Hepatocyte (in vitro differentiated cells): ENCODE data around the gene RBM4. TPM values are rescaled to one million over a fixed set of nuclear protein-coding genes. Genes with fewer than 3 reads are reported as not detected.

Source experiments
- DNase-seq: peaks from one replicate; pipeline ENCODE4 v3.0.0-alpha.2; 2016; ENCODE audit warnings: low spot score
- H2AFZ ChIP-seq: fragments of 200-600 bp; sonication (generic); 2 replicates; pipeline ENCODE4 v1.6.0; 2016; ENCODE audit warnings: antibody characterized with exemption, mild to moderate bottlenecking
- H3K27ac ChIP-seq: fragments of 200-600 bp; sonication (generic); 2 replicates; pipeline ENCODE4 v1.5.1; 2016; ENCODE audit warnings: mild to moderate bottlenecking
- H3K27me3 ChIP-seq: fragments of 200-600 bp; sonication (generic); 2 replicates; pipeline ENCODE4 v1.6.1; 2016
- H3K36me3 ChIP-seq: fragments of 200-600 bp; sonication (generic); replicated peaks from 2 replicates; pipeline ENCODE4 v1.5.1; 2016; ENCODE audit warnings: low read depth; ENCODE audit not compliant: insufficient read depth
- H3K4me1 ChIP-seq: fragments of 200-600 bp; sonication (generic); 2 replicates; pipeline ENCODE4 v1.5.1; 2016; ENCODE audit warnings: mild to moderate bottlenecking, moderate library complexity; ENCODE audit not compliant: insufficient read depth
- H3K4me2 ChIP-seq: fragments of 200-600 bp; sonication (generic); 2 replicates; pipeline ENCODE4 v1.6.0; 2016
- H3K4me3 ChIP-seq: fragments of 200-600 bp; sonication (generic); 2 replicates; pipeline ENCODE4 v1.5.1; 2016; ENCODE audit warnings: mild to moderate bottlenecking
- H3K79me2 ChIP-seq: fragments of 200-600 bp; sonication (generic); 2 replicates; pipeline ENCODE4 v1.6.0; 2017; ENCODE audit warnings: mild to moderate bottlenecking
- H3K9me2 ChIP-seq: fragments of 200-600 bp; sonication (generic); replicated peaks from 2 replicates; pipeline ENCODE4 v1.6.0; 2017; ENCODE audit warnings: mild to moderate bottlenecking; ENCODE audit not compliant: insufficient read depth
- H3K9me3 ChIP-seq: fragments of 200-600 bp; sonication (generic); 2 replicates; pipeline ENCODE4 v1.5.1; 2016; ENCODE audit warnings: low read depth, mild to moderate bottlenecking
- H4K20me1 ChIP-seq: fragments of 200-600 bp; sonication (generic); 2 replicates; pipeline ENCODE4 v1.6.0; 2016; ENCODE audit warnings: mild to moderate bottlenecking; ENCODE audit not compliant: insufficient read depth, poor library complexity, severe bottlenecking
- CTCF ChIP-seq: fragments of 200-600 bp; sonication (generic); IDR thresholded peaks from 2 replicates; pipeline ENCODE4 v1.5.1; 2016; ENCODE audit warnings: antibody characterized with exemption, mild to moderate bottlenecking; ENCODE audit not compliant: poor library complexity
- EZH2 ChIP-seq: fragments of 200-600 bp; sonication (generic); IDR thresholded peaks from 2 replicates; pipeline ENCODE4 v1.6.1; 2016; ENCODE audit warnings: antibody characterized with exemption, mild to moderate bottlenecking, borderline replicate concordance
- EZH2phosphoT487 ChIP-seq: fragments of 200-600 bp; sonication (generic); IDR thresholded peaks from one replicate; pipeline ENCODE4 v1.6.1; 2018; ENCODE audit warnings: antibody characterized with exemption, mild to moderate bottlenecking, low read depth, moderate library complexity; ENCODE audit not compliant: unreplicated experiment, severe bottlenecking
- WGBS: methylation state at CpG from one replicate; pipeline ENCODE4 v1.1.6; 2016; ENCODE audit warnings: low lambda C conversion rate; ENCODE audit errors: missing lambda C conversion rate; 5-methylcytosine and 5-hydroxymethylcytosine counted together
- polyA plus RNA-seq: library from polyadenylated mRNA; unstranded; fragments of >200 nt; fragmentation: Nextera tagmentation; extraction: Ambion mirVana; gene quantifications from 2 replicates; pipeline ENCODE4 v1.2.1, GENCODE V29; 2016
- total RNA-seq: library from RNA; depleted of rRNA; stranded (reverse); fragments of >200 nt; gene quantifications from 2 replicates; pipeline ENCODE4 v1.2.3, GENCODE V29; 2014

RBM4 gene
- total and polyA plus RNA-seq, 2 experiments from 2014 or later = 139 to 150 TPM

- no peak for DNase-seq
- Histone ChIP-seq H3K36me3 (peaks cover 3% of the 10 kb centered on the region), H3K4me2 (peak overlapping the region; percentile 96), H3K9me2 (no peaks in the 10 kb centered on the region), H3K9me3 (no peaks in the 10 kb centered on the region), H3K27ac (no peak overlapping the region), H3K27me3 (no peaks in the 10 kb centered on the region), H4K20me1 (peaks cover 99% of the 10 kb centered on the region), H3K4me3 (no peak overlapping the region), H3K79me2 (peaks cover 100% of the 10 kb centered on the region), H2AFZ (no peak overlapping the region), H3K4me1 (peaks cover 40% of the 10 kb centered on the region)
- no peak for TF ChIP-seq EZH2phosphoT487
- no peak for TF ChIP-seq CTCF
- TF ChIP-seq EZH2 = no peak
- WGBS = 94% methylated on average over 24 of the region's 24 CpGs
Measured at GRCh38 chr11:66643745-66644437, 5.4 kb downstream of the RBM4 start.

- no peak overlapping the region for H3K27ac ChIP-seq
- no peak for TF ChIP-seq CTCF
- no peak for TF ChIP-seq EZH2phosphoT487
- no peak for TF ChIP-seq EZH2
- H3K9me3 ChIP-seq = no peaks in the 10 kb centered on the region
- no peak overlapping the region for H3K4me3 ChIP-seq
- no peaks in the 10 kb centered on the region for H3K27me3 ChIP-seq
- H3K9me2 ChIP-seq = no peaks in the 10 kb centered on the region
- H3K36me3 ChIP-seq = peaks cover 3% of the 10 kb centered on the region
- DNase-seq = no peak
- H4K20me1 ChIP-seq = peaks cover 83% of the 10 kb centered on the region
- 95% methylated on average over 4 of the region's 4 CpGs for WGBS
- peaks cover 27% of the 10 kb centered on the region for H3K4me1 ChIP-seq
- H3K4me2 ChIP-seq = no peak overlapping the region
- peaks cover 99% of the 10 kb centered on the region for H3K79me2 ChIP-seq
- H2AFZ ChIP-seq = no peak overlapping the region
Measured at GRCh38 chr11:66646828-66647227, 8.3 kb downstream of the RBM4 start.

GRCh38 chr11:66649903-66650302, 11.4 kb downstream of the RBM4 start:
- DNase-seq = no peak
- TF ChIP-seq EZH2 (no peak), CTCF (no peak), EZH2phosphoT487 (no peak)
- Histone ChIP-seq H3K79me2 (peaks cover 95% of the 10 kb centered on the region), H4K20me1 (peaks cover 61% of the 10 kb centered on the region), H3K4me2 (no peak overlapping the region), H2AFZ (no peak overlapping the region), H3K36me3 (no peaks in the 10 kb centered on the region), H3K4me3 (no peak overlapping the region), H3K9me3 (no peaks in the 10 kb centered on the region), H3K27me3 (no peaks in the 10 kb centered on the region), H3K4me1 (peaks cover under 1% of the 10 kb centered on the region), H3K27ac (no peak overlapping the region), H3K9me2 (no peaks in the 10 kb centered on the region)
- 97% methylated on average over 5 of the region's 5 CpGs for WGBS
